Measurements from ENCODE around the gene EVPLL.

EVPLL gene

DNA sequence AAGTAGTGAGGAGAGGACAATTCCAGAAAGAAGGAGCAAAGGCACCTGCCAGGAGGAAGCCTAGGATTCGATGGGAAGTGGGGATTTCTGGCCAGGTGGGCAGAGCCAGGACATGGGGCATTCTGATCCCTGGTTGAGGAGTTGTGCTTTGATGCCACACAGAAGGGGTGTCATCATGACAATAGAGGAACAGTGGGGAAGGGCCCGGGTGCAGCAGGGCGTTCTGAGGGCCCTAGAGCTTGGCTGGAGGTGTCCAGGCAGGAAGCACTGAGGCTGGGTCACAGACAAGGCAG lies 4.3 kb downstream of the EVPLL start:
- TF ChIP-seq, protein P1, sequence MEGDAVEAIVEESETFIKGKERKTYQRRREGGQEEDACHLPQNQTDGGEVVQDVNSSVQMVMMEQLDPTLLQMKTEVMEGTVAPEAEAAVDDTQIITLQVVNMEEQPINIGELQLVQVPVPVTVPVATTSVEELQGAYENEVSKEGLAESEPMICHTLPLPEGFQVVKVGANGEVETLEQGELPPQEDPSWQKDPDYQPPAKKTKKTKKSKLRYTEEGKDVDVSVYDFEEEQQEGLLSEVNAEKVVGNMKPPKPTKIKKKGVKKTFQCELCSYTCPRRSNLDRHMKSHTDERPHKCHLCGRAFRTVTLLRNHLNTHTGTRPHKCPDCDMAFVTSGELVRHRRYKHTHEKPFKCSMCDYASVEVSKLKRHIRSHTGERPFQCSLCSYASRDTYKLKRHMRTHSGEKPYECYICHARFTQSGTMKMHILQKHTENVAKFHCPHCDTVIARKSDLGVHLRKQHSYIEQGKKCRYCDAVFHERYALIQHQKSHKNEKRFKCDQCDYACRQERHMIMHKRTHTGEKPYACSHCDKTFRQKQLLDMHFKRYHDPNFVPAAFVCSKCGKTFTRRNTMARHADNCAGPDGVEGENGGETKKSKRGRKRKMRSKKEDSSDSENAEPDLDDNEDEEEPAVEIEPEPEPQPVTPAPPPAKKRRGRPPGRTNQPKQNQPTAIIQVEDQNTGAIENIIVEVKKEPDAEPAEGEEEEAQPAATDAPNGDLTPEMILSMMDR (IDR thresholded peaks at IDR 0.05), result no peak

DNA sequence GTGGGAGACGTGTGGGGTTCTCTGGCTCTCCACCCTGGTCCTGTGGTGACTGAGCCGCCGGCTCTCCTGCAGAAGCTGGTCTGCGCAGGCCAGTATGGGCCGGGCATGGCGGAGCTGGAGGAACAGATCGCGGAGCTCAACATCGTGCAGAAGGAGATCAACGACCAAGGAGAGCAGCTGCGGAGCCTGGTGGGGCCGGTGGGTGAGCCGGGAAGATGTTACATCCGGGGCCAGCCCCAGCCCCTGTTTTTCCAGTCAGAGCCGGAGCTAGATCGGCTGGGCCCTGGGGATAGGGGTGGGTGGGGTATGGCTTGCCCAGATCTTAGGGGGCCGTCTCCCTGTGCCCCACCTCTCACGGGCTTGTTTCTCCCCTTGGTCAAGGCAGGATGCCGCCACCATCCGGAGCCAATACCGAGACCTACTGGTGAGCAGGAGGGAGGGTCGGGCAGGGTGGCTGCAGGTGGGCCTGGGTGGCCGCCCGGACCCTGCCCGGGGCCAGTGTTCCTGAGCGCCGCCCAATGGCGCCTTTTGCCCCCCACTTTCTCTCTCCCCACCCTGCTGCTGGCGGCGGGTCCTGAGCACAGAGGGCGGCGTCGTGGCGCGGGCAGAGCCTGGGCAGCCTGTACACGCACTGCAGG lies 5.0 kb downstream of the EVPLL start:
- TF ChIP-seq, protein P1 (IDR thresholded peaks at IDR 0.05), result no peak
